H1 (cell line): ENCODE measurements around the gene SLC4A11. TPM values are rescaled to one million over a fixed set of nuclear protein-coding genes. Genes with fewer than 3 reads are reported as not detected.

ENCODE experiments used
- JUN ChIP-seq: IDR thresholded peaks from 2 replicates; pipeline ENCODE4 v1.6.1; 2011; ENCODE audit warnings: low read depth, mild to moderate bottlenecking, improper control_type of control experiment, low read length
- MAFK ChIP-seq: IDR thresholded peaks from 2 replicates; pipeline ENCODE4 v1.6.1; 2012; ENCODE audit warnings: low read depth, mild to moderate bottlenecking, improper control_type of control experiment, low read length
- SUZ12 ChIP-seq: fragments of 200-600 bp; sonication (generic); IDR thresholded peaks from 2 replicates; pipeline ENCODE4 v1.6.1; 2012; ENCODE audit warnings: mild to moderate bottlenecking, inconsistent platforms, low read length, moderate library complexity, mixed read lengths
- YY1 ChIP-seq: IDR thresholded peaks from 2 replicates; pipeline ENCODE4 v1.6.1; 2011; ENCODE audit warnings: low read depth, mild to moderate bottlenecking, low read length
- polyA plus RNA-seq, 7 experiments: library from polyadenylated mRNA; depleted of rRNA in 3 of 7; stranded (reverse) in 5 of 7; unstranded in 2 of 7; fragments of >200 nt in 5 of 7; fragments of 200-250 nt in 2 of 7; gene quantifications; 1 replicate in 5 of 7; 2 replicates in 1 of 7; 4 replicates in 1 of 7; pipeline versions ENCODE4 v1.2.1 to v1.2.3, GENCODE V29; 2011 to 2013; ENCODE audit warnings: missing spikeins in 2 of 7, mixed read lengths in 2 of 7
- total RNA-seq: library from RNA; stranded (reverse); fragmentation: NEBNext Ultra II Directional; extraction: Animal tissue kit (Norgen Biotek cat#: 25700); gene quantifications from 2 replicates; pipeline ENCODE4 v1.2.1, GENCODE V29; 2021

The SLC4A11 gene
- total and polyA plus RNA-seq, 2 of the 8 experiments (the other 6 are each of a cell fraction or from before 2014, with no cell fraction given): 11.9 to 32.3 TPM

DNA sequence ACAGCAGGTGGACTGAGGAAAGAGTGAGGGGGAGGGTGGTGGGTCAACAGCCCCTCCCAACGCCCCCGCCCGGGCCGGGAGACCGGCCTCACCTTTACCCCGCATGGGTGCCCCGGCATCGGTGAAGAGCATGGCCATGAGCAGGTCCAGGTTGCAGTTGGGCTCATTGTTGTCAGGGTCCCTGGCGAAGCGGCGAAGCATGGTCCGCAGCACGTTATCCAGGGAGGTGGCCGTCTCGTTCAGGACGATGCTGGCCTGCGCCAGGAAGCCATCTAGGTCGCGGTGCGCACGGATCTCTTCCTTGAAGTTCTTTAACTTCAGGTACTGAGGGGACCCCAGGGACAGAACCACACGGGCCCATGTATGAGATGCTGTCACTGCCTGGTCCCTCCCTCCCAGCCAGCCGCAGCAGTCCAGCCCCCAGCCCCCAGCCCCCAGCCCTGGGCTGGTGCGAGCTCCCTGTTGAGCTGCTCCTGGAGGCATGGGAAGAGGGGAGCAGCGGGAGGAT lies 4.9 kb downstream of the SLC4A11 start (continued):
- TF ChIP-seq JUN: no peak
- no peak for TF ChIP-seq MAFK
- no peak for TF ChIP-seq SUZ12
- TF ChIP-seq YY1: no peak
- TF ChIP-seq, all 59 proteins: peak for 0
